Neural crest cell (in vitro differentiated cells): ENCODE data around the gene ATXN2L. TPM values are rescaled to one million over a fixed set of nuclear protein-coding genes. Genes with fewer than 3 reads are reported as not detected.

Experiments used
- DNase-seq: peaks from one replicate; pipeline ENCODE4 v3.0.0; 2021; ENCODE audit warnings: low read depth, mixed read lengths, low spot score
- H3K27ac Mint-ChIP-seq: one replicate; pipeline ENCODE4 v1.8.0; 2021; ENCODE audit warnings: mild to moderate bottlenecking, mixed read lengths; ENCODE audit not compliant: unreplicated experiment
- H3K27me3 Mint-ChIP-seq: 2 replicates; pipeline ENCODE4 v1.8.0; 2021; ENCODE audit warnings: low read depth, mild to moderate bottlenecking, mixed read lengths
- H3K36me3 Mint-ChIP-seq: 2 replicates; pipeline ENCODE4 v1.8.0; 2021; ENCODE audit warnings: low read depth, mild to moderate bottlenecking, mixed read lengths
- H3K4me1 Mint-ChIP-seq: 2 replicates; pipeline ENCODE4 v1.8.0; 2021; ENCODE audit warnings: mixed read lengths
- H3K4me3 Mint-ChIP-seq: one replicate; pipeline ENCODE4 v1.8.0; 2021; ENCODE audit warnings: mild to moderate bottlenecking, mixed read lengths
- H3K9me3 Mint-ChIP-seq: 2 replicates; pipeline ENCODE4 v1.8.0; 2021; ENCODE audit warnings: mixed read lengths
- CTCF ChIP-seq: fragments of 200-600 bp; sonication (generic); conservative IDR thresholded peaks from 2 replicates; pipeline ENCODE4 v1.5.0; 2021; ENCODE audit warnings: antibody characterized with exemption, mild to moderate bottlenecking
- total RNA-seq: library from RNA; stranded (reverse); gene quantifications from 2 replicates; pipeline ENCODE4 v1.2.1, GENCODE V29; 2021

Gene ATXN2L
- total RNA-seq, 1 donor from 2014 or later: 272 TPM

GRCh38 chr16:28836761-28837064 lies 13.9 kb downstream of the ATXN2L start:
- no peak overlapping the region for H3K4me3 Mint-ChIP-seq
- DNase-seq: no peak
- no peaks in the 10 kb centered on the region for H3K9me3 Mint-ChIP-seq
- H3K27ac Mint-ChIP-seq: peak overlapping the region; percentile 50
- no peak for TF ChIP-seq CTCF
- H3K27me3 Mint-ChIP-seq: no peaks in the 10 kb centered on the region
- H3K36me3 Mint-ChIP-seq: peaks cover 28% of the 10 kb centered on the region
- no peaks in the 10 kb centered on the region for H3K4me1 Mint-ChIP-seq

- Mint-ChIP-seq H3K27me3 (no peaks in the 10 kb centered on the region), H3K36me3 (peaks cover 26% of the 10 kb centered on the region), H3K9me3 (no peaks in the 10 kb centered on the region), H3K4me1 (no peaks in the 10 kb centered on the region), H3K27ac (no peak overlapping the region), H3K4me3 (peak overlapping the region; percentile 47)
- TF ChIP-seq CTCF: no peak
- DNase-seq: no peak
These were observed 15.1 kb downstream of the ATXN2L start for GRCh38 chr16:28837672-28838557.

- H3K27me3 Mint-ChIP-seq: no peaks in the 10 kb centered on the region
- H3K9me3 Mint-ChIP-seq: no peaks in the 10 kb centered on the region
- TF ChIP-seq CTCF: no peak
- H3K27ac Mint-ChIP-seq: no peak overlapping the region
- DNase-seq: no peak
- no peaks in the 10 kb centered on the region for H3K4me1 Mint-ChIP-seq
- H3K4me3 Mint-ChIP-seq: peak overlapping the region; percentile 47
- peaks cover 23% of the 10 kb centered on the region for H3K36me3 Mint-ChIP-seq
These were observed 15.7 kb downstream of the ATXN2L start for GRCh38 chr16:28838558-28838918.

- no peak for TF ChIP-seq CTCF
- Mint-ChIP-seq H3K9me3 (no peaks in the 10 kb centered on the region), H3K4me1 (no peaks in the 10 kb centered on the region), H3K27me3 (no peaks in the 10 kb centered on the region), H3K27ac (peak overlapping the region; percentile 45), H3K4me3 (peak overlapping the region; percentile 24), H3K36me3 (peaks cover 21% of the 10 kb centered on the region)
- DNase-seq: no peak
These were observed 16.3 kb downstream of the ATXN2L start for GRCh38 chr16:28839004-28839639.

- Mint-ChIP-seq H3K27ac (peak overlapping the region; percentile 6), H3K4me1 (peaks cover 6% of the 10 kb centered on the region), H3K9me3 (no peaks in the 10 kb centered on the region), H3K4me3 (peak overlapping the region; percentile 67), H3K27me3 (no peaks in the 10 kb centered on the region), H3K36me3 (peaks cover 18% of the 10 kb centered on the region)
- DNase-seq: no peak
- TF ChIP-seq CTCF: no peak
These were observed 17.1 kb downstream of the ATXN2L start for GRCh38 chr16:28839899-28840298.
